ENCODE results near the gene SARM1. TPM values are rescaled to one million over a fixed set of nuclear protein-coding genes. Genes with fewer than 3 reads are reported as not detected.

Gene SARM1
- polyA plus RNA-seq, 1 of the 3 experiments (the other 2 are of a cell fraction): 17.4 TPM

- no peak overlapping the region for H2AFZ ChIP-seq (ENCODE audit: low read depth)
- H3K36me3 ChIP-seq (replicated peaks in 1 of 2; ENCODE audit: control insufficient read depth in 1 of 2, insufficient read depth in 2 of 2, low read length in 1 of 2): peaks cover 60 to 82% of the 10 kb centered on the region in 2 experiments
- H3K4me3 ChIP-seq (ENCODE audit: low read depth in 2 of 2, low read length in 1 of 2): no peak overlapping the region
- no peaks in the 10 kb centered on the region for H3K27me3 ChIP-seq (ENCODE audit: insufficient read depth)
- H3K9me3 ChIP-seq: no peaks in the 10 kb centered on the region
- TF ChIP-seq RCOR1 (IDR thresholded peaks at IDR 0.05; ENCODE audit: low read length): no peak
- TF ChIP-seq NFIC (IDR thresholded peaks at IDR 0.05; ENCODE audit: borderline replicate concordance): no peak
- no peak for TF ChIP-seq ZBTB33 (IDR thresholded peaks at IDR 0.05; ENCODE audit: borderline replicate concordance, low read depth)
- TF ChIP-seq SMC3 (IDR thresholded peaks at IDR 0.05; ENCODE audit: low read depth, low read length): no peak
- no peak for TF ChIP-seq MXI1 (IDR thresholded peaks at IDR 0.05; ENCODE audit: low read depth, low read length)
- no peak for TF ChIP-seq EP300 (IDR thresholded peaks at IDR 0.05; ENCODE audit: borderline replicate concordance in 1 of 2, low read depth in 1 of 2, low read length in 1 of 2)
- H3K9me2 ChIP-seq: no peaks in the 10 kb centered on the region
- ChIA-PET POLR2A (interaction anchor here (0.9 to 2.3 kb wide), 2 partner anchors 10 to 11 kb away, joined by 3 to 14 read pairs; partner anchors contain the start of genes IFT20, POLDIP2 and TNFAIP1), CTCF (interaction anchor here (0.8 to 2.0 kb wide), 5 partner anchors 9 to 118 kb away, joined by 3 to 8 read pairs (median 3); partner anchors contain the start of genes IFT20, POLDIP2 and TNFAIP1)
- peak overlapping the region; percentile 80 to 83 for H3K27ac ChIP-seq (ENCODE audit: low read depth in 2 of 2, low read length in 1 of 2)
- H3K4me2 ChIP-seq: peak overlapping the region; percentile 53
- peaks cover 8% of the 10 kb centered on the region; the same call in 1 of the 2 replicates for H3K79me2 ChIP-seq (ENCODE audit: insufficient read depth)
- DNase-seq: no peak
- no peaks in the 10 kb centered on the region for H4K20me1 ChIP-seq (ENCODE audit: insufficient read depth)
- H3K9ac ChIP-seq: peak overlapping the region; percentile 5; the same call in 1 of the 2 replicates
- 98% methylated on average over 2 of the region's 2 CpGs for WGBS (ENCODE audit: low lambda C conversion rate)
- peaks cover 43% of the 10 kb centered on the region for H3F3A ChIP-seq (replicated peaks; ENCODE audit: insufficient read depth)
- H3K4me1 ChIP-seq (ENCODE audit: control insufficient read depth in 1 of 2, insufficient read depth in 2 of 2, low read depth in 1 of 2, low read length in 1 of 2): peaks cover 9 to 23% of the 10 kb centered on the region in 2 experiments
Observed at GRCh38 chr17:28346199-28346580, 25.3 kb upstream of the SARM1 start.

GRCh38 chr17:28346746-28347246 lies 24.7 kb upstream of the SARM1 start:
- Histone ChIP-seq H3K27me3 (ENCODE audit: insufficient read depth) (no peaks in the 10 kb centered on the region), H3K36me3 (replicated peaks in 1 of 2; ENCODE audit: control insufficient read depth in 1 of 2, insufficient read depth in 2 of 2, low read length in 1 of 2) (peaks cover 62 to 82% of the 10 kb centered on the region in 2 experiments), H3K9me3 (no peaks in the 10 kb centered on the region), H2AFZ (ENCODE audit: low read depth) (no peak overlapping the region), H3F3A (replicated peaks; ENCODE audit: insufficient read depth) (peaks cover 43% of the 10 kb centered on the region), H3K79me2 (ENCODE audit: insufficient read depth) (peaks cover 7% of the 10 kb centered on the region; the same call in 1 of the 2 replicates), H4K20me1 (ENCODE audit: insufficient read depth) (no peaks in the 10 kb centered on the region), H3K4me2 (peak overlapping the region; percentile 53), H3K27ac (ENCODE audit: low read depth in 2 of 2, low read length in 1 of 2) (peak overlapping the region; percentile 80 to 83), H3K9me2 (no peaks in the 10 kb centered on the region), H3K4me3 (ENCODE audit: low read depth in 2 of 2, low read length in 1 of 2) (no peak overlapping the region), H3K9ac (peak overlapping the region; percentile 5; the same call in 1 of the 2 replicates), H3K4me1 (ENCODE audit: control insufficient read depth in 1 of 2, insufficient read depth in 2 of 2, low read depth in 1 of 2, low read length in 1 of 2) (peaks cover 9 to 23% of the 10 kb centered on the region in 2 experiments)
- POLR2A ChIA-PET: interaction anchor here (0.9 to 2.9 kb wide), 4 partner anchors 8 to 11 kb away, joined by 3 to 15 read pairs (median 9); partner anchors contain the start of genes IFT20, POLDIP2 and TNFAIP1
- DNase-seq: peak; percentile 39
- 74% methylated on average over 7 of the region's 7 CpGs for WGBS (ENCODE audit: low lambda C conversion rate)
- CTCF ChIA-PET: interaction anchor here (0.8 to 2.0 kb wide), 4 partner anchors 11 to 118 kb away, joined by 3 to 8 read pairs (median 4); partner anchors contain the start of genes IFT20, POLDIP2 and TNFAIP1
- TF ChIP-seq USF1 (IDR thresholded peaks at IDR 0.05; ENCODE audit: borderline replicate concordance, low read depth) (no peak), NRF1 (IDR thresholded peaks at IDR 0.05; ENCODE audit: low read depth, low read length) (no peak), TEAD4 (IDR thresholded peaks at IDR 0.05; ENCODE audit: borderline replicate concordance, insufficient read depth) (no peak), TAF1 (IDR thresholded peaks at IDR 0.05; ENCODE audit: borderline replicate concordance, low read depth, low read length) (no peak), SIN3A (IDR thresholded peaks at IDR 0.05; ENCODE audit: borderline replicate concordance, low read depth, low read length) (no peak), ZBTB33 (IDR thresholded peaks at IDR 0.05; ENCODE audit: borderline replicate concordance, low read depth) (no peak), GATA2 (CRISPR knock-in tag; IDR thresholded peaks at IDR 0.05) (no peak), CHD2 (IDR thresholded peaks at IDR 0.05; ENCODE audit: low read length, partially characterized antibody) (no peak), MEF2A (IDR thresholded peaks at IDR 0.05; ENCODE audit: borderline replicate concordance, low read depth) (no peak), SMC3 (IDR thresholded peaks at IDR 0.05; ENCODE audit: low read depth, low read length) (peak; percentile 1; the same call in 1 of the 2 replicates), JUND (IDR thresholded peaks at IDR 0.05) (0 out of 2 replicates have a peak, but pooled peaks have one; percentile 15), PBX3 (IDR thresholded peaks at IDR 0.05) (no peak)
